ENCODE data around the gene LPP.

The LPP gene

GRCh38 chr3:188829130-188829529 is 675.2 kb downstream of the LPP start:
- no peak overlapping the region for H3K27ac ChIP-seq (ENCODE audit: low read depth, low read length)
- no peak overlapping the region for H3K4me2 ChIP-seq (ENCODE audit: low read depth, low read length, poor library complexity, severe bottlenecking)
- no peak overlapping the region for H3K4me3 ChIP-seq (ENCODE audit: insufficient read depth, low read length, poor library complexity, severe bottlenecking)
- no peaks in the 10 kb centered on the region for H3F3A ChIP-seq (ENCODE audit: insufficient read depth)
- no peak overlapping the region for H2AFZ ChIP-seq (ENCODE audit: low read depth, low read length, severe bottlenecking)
- no peaks in the 10 kb centered on the region for H3K9me2 ChIP-seq (replicated peaks; ENCODE audit: insufficient read depth, low read length)
- no peaks in the 10 kb centered on the region for H4K20me1 ChIP-seq (ENCODE audit: low read depth, low read length)
- H3K9me3 ChIP-seq (ENCODE audit: insufficient read depth, low read length): no peaks in the 10 kb centered on the region
- no peaks in the 10 kb centered on the region for H3K79me2 ChIP-seq (ENCODE audit: insufficient read depth, low read length)
- no peaks in the 10 kb centered on the region for H3K36me3 ChIP-seq (ENCODE audit: low read length)
- H3K27me3 ChIP-seq (ENCODE audit: low read length): no peaks in the 10 kb centered on the region
- TF ChIP-seq, protein P1, sequence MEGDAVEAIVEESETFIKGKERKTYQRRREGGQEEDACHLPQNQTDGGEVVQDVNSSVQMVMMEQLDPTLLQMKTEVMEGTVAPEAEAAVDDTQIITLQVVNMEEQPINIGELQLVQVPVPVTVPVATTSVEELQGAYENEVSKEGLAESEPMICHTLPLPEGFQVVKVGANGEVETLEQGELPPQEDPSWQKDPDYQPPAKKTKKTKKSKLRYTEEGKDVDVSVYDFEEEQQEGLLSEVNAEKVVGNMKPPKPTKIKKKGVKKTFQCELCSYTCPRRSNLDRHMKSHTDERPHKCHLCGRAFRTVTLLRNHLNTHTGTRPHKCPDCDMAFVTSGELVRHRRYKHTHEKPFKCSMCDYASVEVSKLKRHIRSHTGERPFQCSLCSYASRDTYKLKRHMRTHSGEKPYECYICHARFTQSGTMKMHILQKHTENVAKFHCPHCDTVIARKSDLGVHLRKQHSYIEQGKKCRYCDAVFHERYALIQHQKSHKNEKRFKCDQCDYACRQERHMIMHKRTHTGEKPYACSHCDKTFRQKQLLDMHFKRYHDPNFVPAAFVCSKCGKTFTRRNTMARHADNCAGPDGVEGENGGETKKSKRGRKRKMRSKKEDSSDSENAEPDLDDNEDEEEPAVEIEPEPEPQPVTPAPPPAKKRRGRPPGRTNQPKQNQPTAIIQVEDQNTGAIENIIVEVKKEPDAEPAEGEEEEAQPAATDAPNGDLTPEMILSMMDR (IDR thresholded peaks at IDR 0.05; ENCODE audit: insufficient read depth, low read length, poor library complexity, severe bottlenecking): no peak
- no peak for TF ChIP-seq EZH2phosphoT487 (conservative IDR thresholded peaks at IDR 0.05; ENCODE audit: low read length)
- no peak overlapping the region for H3K9ac ChIP-seq (ENCODE audit: low read length)

- H3K27ac ChIP-seq (ENCODE audit: low read depth, low read length): no peak overlapping the region
- H3K4me2 ChIP-seq (ENCODE audit: low read depth, low read length, poor library complexity, severe bottlenecking): no peak overlapping the region
- no peaks in the 10 kb centered on the region for H3K9me3 ChIP-seq (ENCODE audit: insufficient read depth, low read length)
- no peaks in the 10 kb centered on the region for H3K27me3 ChIP-seq (ENCODE audit: low read length)
- no peaks in the 10 kb centered on the region for H3K9me2 ChIP-seq (replicated peaks; ENCODE audit: insufficient read depth, low read length)
- no peaks in the 10 kb centered on the region for H3K36me3 ChIP-seq (ENCODE audit: low read length)
- H3K9ac ChIP-seq (ENCODE audit: low read length): no peak overlapping the region
- H2AFZ ChIP-seq (ENCODE audit: low read depth, low read length, severe bottlenecking): no peak overlapping the region
- no peak for TF ChIP-seq EZH2phosphoT487 (conservative IDR thresholded peaks at IDR 0.05; ENCODE audit: low read length)
- TF ChIP-seq, protein P1 (IDR thresholded peaks at IDR 0.05; ENCODE audit: insufficient read depth, low read length, poor library complexity, severe bottlenecking): no peak
- H4K20me1 ChIP-seq (ENCODE audit: low read depth, low read length): no peaks in the 10 kb centered on the region
- H3K4me3 ChIP-seq (ENCODE audit: insufficient read depth, low read length, poor library complexity, severe bottlenecking): no peak overlapping the region
- H3F3A ChIP-seq (ENCODE audit: insufficient read depth): no peaks in the 10 kb centered on the region
- no peaks in the 10 kb centered on the region for H3K79me2 ChIP-seq (ENCODE audit: insufficient read depth, low read length)
Observed at GRCh38 chr3:188829576-188829975, 675.6 kb downstream of the LPP start.

GRCh38 chr3:188830893-188831292 is 676.9 kb downstream of the LPP start:
- H3K4me3 ChIP-seq (ENCODE audit: insufficient read depth, low read length, poor library complexity, severe bottlenecking): no peak overlapping the region

More at GRCh38 chr3:188830893-188831292, 676.9 kb downstream of the LPP start:
- Histone ChIP-seq H3K9me2 (replicated peaks; ENCODE audit: insufficient read depth, low read length) (no peaks in the 10 kb centered on the region), H3K27ac (ENCODE audit: low read depth, low read length) (no peak overlapping the region), H3K9me3 (ENCODE audit: insufficient read depth, low read length) (no peaks in the 10 kb centered on the region), H2AFZ (ENCODE audit: low read depth, low read length, severe bottlenecking) (no peak overlapping the region), H3F3A (ENCODE audit: insufficient read depth) (no peaks in the 10 kb centered on the region), H3K27me3 (ENCODE audit: low read length) (no peaks in the 10 kb centered on the region), H3K79me2 (ENCODE audit: insufficient read depth, low read length) (no peaks in the 10 kb centered on the region), H3K36me3 (ENCODE audit: low read length) (no peaks in the 10 kb centered on the region), H3K4me2 (ENCODE audit: low read depth, low read length, poor library complexity, severe bottlenecking) (no peak overlapping the region), H3K9ac (ENCODE audit: low read length) (no peak overlapping the region), H4K20me1 (ENCODE audit: low read depth, low read length) (no peaks in the 10 kb centered on the region)
- TF ChIP-seq, protein P1 (IDR thresholded peaks at IDR 0.05; ENCODE audit: insufficient read depth, low read length, poor library complexity, severe bottlenecking): peak; percentile 21
- TF ChIP-seq EZH2phosphoT487 (conservative IDR thresholded peaks at IDR 0.05; ENCODE audit: low read length): no peak

All from SU-DHL-6 (cell line).